Neural progenitor cell (in vitro differentiated cells): Measurements from ENCODE around the gene LIPG. TPM values are rescaled to one million over a fixed set of nuclear protein-coding genes. Genes with fewer than 3 reads are reported as not detected.

ENCODE experiments used
- DNase-seq: peaks from one replicate; pipeline ENCODE4 v3.0.0-alpha.2; 2016; ENCODE audit warnings: low spot score
- H2AFZ ChIP-seq: fragments of 200-600 bp; sonication (generic); replicated peaks from 2 replicates; pipeline ENCODE4 v1.6.1; 2016; ENCODE audit warnings: antibody characterized with exemption
- H3F3A ChIP-seq: fragments of 200-600 bp; sonication (generic); 2 replicates; pipeline ENCODE4 v1.6.1; 2016; ENCODE audit warnings: antibody characterized with exemption, low read depth
- H3K27ac ChIP-seq: fragments of 200-600 bp; sonication (generic); 2 replicates; pipeline ENCODE4 v1.5.1; 2016; ENCODE audit warnings: mild to moderate bottlenecking
- H3K27me3 ChIP-seq: fragments of 200-600 bp; sonication (generic); 2 replicates; pipeline ENCODE4 v1.6.1; 2016; ENCODE audit warnings: mild to moderate bottlenecking, moderate library complexity
- H3K36me3 ChIP-seq: fragments of 200-600 bp; sonication (generic); 2 replicates; pipeline ENCODE4 v1.5.1; 2016
- H3K4me1 ChIP-seq: fragments of 200-600 bp; sonication (generic); 2 replicates; pipeline ENCODE4 v1.6.1; 2016; ENCODE audit warnings: mixed run types
- H3K4me2 ChIP-seq: fragments of 200-600 bp; sonication (generic); 2 replicates; pipeline ENCODE4 v1.6.1; 2016
- H3K4me3 ChIP-seq: fragments of 200-600 bp; sonication (generic); 2 replicates; pipeline ENCODE4 v1.5.1; 2016
- H3K79me2 ChIP-seq: fragments of 200-600 bp; sonication (generic); 2 replicates; pipeline ENCODE4 v1.6.1; 2016; ENCODE audit warnings: low read depth
- H3K9ac ChIP-seq: fragments of 200-600 bp; sonication (generic); 2 replicates; pipeline ENCODE4 v1.6.1; 2016
- H3K9me3 ChIP-seq: fragments of 200-600 bp; sonication (generic); 2 replicates; pipeline ENCODE4 v1.5.1; 2016; ENCODE audit warnings: low read depth
- H4K20me1 ChIP-seq: fragments of 200-600 bp; sonication (generic); 2 replicates; pipeline ENCODE4 v1.6.1; 2016; ENCODE audit warnings: low read depth
- H3K27ac Mint-ChIP-seq: 3 replicates; pipeline ENCODE4 v1.8.0; 2021; ENCODE audit warnings: mixed read lengths
- H3K27me3 Mint-ChIP-seq: 2 replicates; pipeline ENCODE4 v1.8.0; 2022; ENCODE audit warnings: low read depth, mild to moderate bottlenecking, inconsistent platforms, moderate library complexity, mixed read lengths; ENCODE audit not compliant: insufficient read depth
- H3K36me3 Mint-ChIP-seq: 3 replicates; pipeline ENCODE4 v1.8.0; 2021; ENCODE audit warnings: mixed read lengths
- H3K4me1 Mint-ChIP-seq: 3 replicates; pipeline ENCODE4 v1.8.0; 2021; ENCODE audit warnings: mixed read lengths
- H3K4me3 Mint-ChIP-seq: 3 replicates; pipeline ENCODE4 v1.8.0; 2021; ENCODE audit warnings: mild to moderate bottlenecking, moderate library complexity, mixed read lengths
- H3K9me3 Mint-ChIP-seq: 3 replicates; pipeline ENCODE4 v1.8.0; 2020; ENCODE audit warnings: mixed read lengths
- EZH2 ChIP-seq: fragments of 200-600 bp; sonication (generic); IDR thresholded peaks from 2 replicates; pipeline ENCODE4 v1.6.1; 2017; ENCODE audit warnings: antibody characterized with exemption, mild to moderate bottlenecking, moderate library complexity
- EZH2phosphoT487 ChIP-seq: fragments of 200-600 bp; sonication (generic); IDR thresholded peaks from 2 replicates; pipeline ENCODE4 v1.6.1; 2017; ENCODE audit warnings: antibody characterized with exemption
- total RNA-seq: library from RNA; depleted of rRNA; stranded (reverse); fragments of >200 nt; gene quantifications from 2 replicates; pipeline ENCODE4 v1.2.3, GENCODE V29; 2015; ENCODE audit warnings: low replicate concordance
- TF ChIP-seq, protein P1 (sequence below): fragments of 200-600 bp; sonication (generic); IDR thresholded peaks from 2 replicates; pipeline ENCODE4 v1.5.1; 2017; ENCODE audit warnings: antibody characterized with exemption, mild to moderate bottlenecking

LIPG gene
- total RNA-seq, 1 donor from 2014 or later, result 3.7 TPM

- no peaks in the 10 kb centered on the region for H3K4me1 ChIP-seq
- H3K27me3 ChIP-seq, result no peaks in the 10 kb centered on the region
- H3K36me3 ChIP-seq, result no peaks in the 10 kb centered on the region
- TF ChIP-seq EZH2phosphoT487 (no peak), EZH2 (no peak)
- TF ChIP-seq, protein P1, sequence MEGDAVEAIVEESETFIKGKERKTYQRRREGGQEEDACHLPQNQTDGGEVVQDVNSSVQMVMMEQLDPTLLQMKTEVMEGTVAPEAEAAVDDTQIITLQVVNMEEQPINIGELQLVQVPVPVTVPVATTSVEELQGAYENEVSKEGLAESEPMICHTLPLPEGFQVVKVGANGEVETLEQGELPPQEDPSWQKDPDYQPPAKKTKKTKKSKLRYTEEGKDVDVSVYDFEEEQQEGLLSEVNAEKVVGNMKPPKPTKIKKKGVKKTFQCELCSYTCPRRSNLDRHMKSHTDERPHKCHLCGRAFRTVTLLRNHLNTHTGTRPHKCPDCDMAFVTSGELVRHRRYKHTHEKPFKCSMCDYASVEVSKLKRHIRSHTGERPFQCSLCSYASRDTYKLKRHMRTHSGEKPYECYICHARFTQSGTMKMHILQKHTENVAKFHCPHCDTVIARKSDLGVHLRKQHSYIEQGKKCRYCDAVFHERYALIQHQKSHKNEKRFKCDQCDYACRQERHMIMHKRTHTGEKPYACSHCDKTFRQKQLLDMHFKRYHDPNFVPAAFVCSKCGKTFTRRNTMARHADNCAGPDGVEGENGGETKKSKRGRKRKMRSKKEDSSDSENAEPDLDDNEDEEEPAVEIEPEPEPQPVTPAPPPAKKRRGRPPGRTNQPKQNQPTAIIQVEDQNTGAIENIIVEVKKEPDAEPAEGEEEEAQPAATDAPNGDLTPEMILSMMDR, result no peak
- peaks cover 9% of the 10 kb centered on the region for H3K27me3 Mint-ChIP-seq
- no peaks in the 10 kb centered on the region for H3F3A ChIP-seq
- peaks cover 7% of the 10 kb centered on the region for H3K4me1 Mint-ChIP-seq
- H3K9me3 Mint-ChIP-seq, result peaks cover 8% of the 10 kb centered on the region
- H3K9me3 ChIP-seq, result no peaks in the 10 kb centered on the region
- H3K4me3 Mint-ChIP-seq, result no peak overlapping the region
- peak overlapping the region; percentile 65 for H2AFZ ChIP-seq
- H3K27ac ChIP-seq, result no peak overlapping the region
- no peak for DNase-seq
- no peaks in the 10 kb centered on the region for H4K20me1 ChIP-seq
- no peaks in the 10 kb centered on the region for H3K79me2 ChIP-seq
- no peak overlapping the region for H3K9ac ChIP-seq
- no peak overlapping the region for H3K27ac Mint-ChIP-seq
- H3K4me2 ChIP-seq, result no peak overlapping the region
- no peak overlapping the region for H3K4me3 ChIP-seq
- no peaks in the 10 kb centered on the region for H3K36me3 Mint-ChIP-seq
These were observed 78.0 kb downstream of the LIPG start for GRCh38 chr18:49639643-49640391.

GRCh38 chr18:49640741-49641140 lies 78.9 kb downstream of the LIPG start:
- no peak overlapping the region for H3K4me3 Mint-ChIP-seq
- H3K9me3 Mint-ChIP-seq, result peaks cover 8% of the 10 kb centered on the region
- TF ChIP-seq EZH2 (no peak), EZH2phosphoT487 (no peak)
- TF ChIP-seq, protein P1, result no peak
- H3K27me3 Mint-ChIP-seq, result peaks cover 11% of the 10 kb centered on the region
- Histone ChIP-seq H3K36me3 (no peaks in the 10 kb centered on the region), H3K27ac (no peak overlapping the region), H2AFZ (peak overlapping the region; percentile 65), H3K79me2 (no peaks in the 10 kb centered on the region), H3K9me3 (no peaks in the 10 kb centered on the region), H3K27me3 (no peaks in the 10 kb centered on the region), H3K4me1 (no peaks in the 10 kb centered on the region), H3K4me2 (no peak overlapping the region), H3K4me3 (no peak overlapping the region), H3K9ac (no peak overlapping the region), H4K20me1 (no peaks in the 10 kb centered on the region), H3F3A (no peaks in the 10 kb centered on the region)
- no peaks in the 10 kb centered on the region for H3K36me3 Mint-ChIP-seq
- H3K27ac Mint-ChIP-seq, result peak overlapping the region; percentile 31
- no peak for DNase-seq
- H3K4me1 Mint-ChIP-seq, result peaks cover 12% of the 10 kb centered on the region

DNA sequence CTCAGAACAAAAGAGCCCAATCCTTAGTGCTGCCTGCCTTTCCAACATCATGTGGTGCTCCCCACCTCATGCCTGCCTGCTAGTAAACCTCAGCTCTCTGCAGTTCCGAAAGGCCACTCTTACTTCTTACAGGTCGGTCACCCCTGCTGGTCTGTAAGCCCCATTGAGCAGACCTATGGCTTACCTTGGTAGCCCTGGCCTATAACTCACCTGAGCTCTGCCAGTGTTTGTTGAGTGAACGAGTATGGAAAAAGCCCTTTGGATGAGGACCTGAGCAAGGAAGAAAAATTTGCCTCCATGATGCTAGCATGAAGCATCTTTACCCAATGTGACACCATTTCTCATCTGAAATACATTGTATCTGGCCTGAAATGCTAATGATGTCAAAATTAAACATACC lies 83.3 kb downstream of the LIPG start:
- no peak overlapping the region for H3K4me2 ChIP-seq
- no peak overlapping the region for H3K27ac ChIP-seq
- H3K4me1 ChIP-seq, result peaks cover 3% of the 10 kb centered on the region
- no peaks in the 10 kb centered on the region for H4K20me1 ChIP-seq
- H3F3A ChIP-seq, result no peaks in the 10 kb centered on the region
- H2AFZ ChIP-seq, result no peak overlapping the region
- Mint-ChIP-seq H3K27me3 (peaks cover 15% of the 10 kb centered on the region), H3K9me3 (no peaks in the 10 kb centered on the region), H3K4me3 (no peak overlapping the region), H3K27ac (no peak overlapping the region), H3K36me3 (no peaks in the 10 kb centered on the region), H3K4me1 (peaks cover 33% of the 10 kb centered on the region)
- TF ChIP-seq EZH2phosphoT487 (no peak), EZH2 (no peak)
- TF ChIP-seq, protein P1, result no peak
- no peaks in the 10 kb centered on the region for H3K9me3 ChIP-seq
- H3K9ac ChIP-seq, result no peak overlapping the region
- DNase-seq, result no peak
- H3K4me3 ChIP-seq, result no peak overlapping the region
- no peaks in the 10 kb centered on the region for H3K27me3 ChIP-seq
- H3K36me3 ChIP-seq, result no peaks in the 10 kb centered on the region
- no peaks in the 10 kb centered on the region for H3K79me2 ChIP-seq
